ENCODE data around the gene ENOX1. TPM values are rescaled to one million over a fixed set of nuclear protein-coding genes. Genes with fewer than 3 reads are reported as not detected.

ENOX1 gene
- total and polyA plus RNA-seq, 7 donors, result 0.34 to 7.1 (median 1.1) TPM

- ATAC-seq (no peak), DNase-seq (no peak)
- TF ChIP-seq CTCF (IDR thresholded peaks at IDR 0.05), result no peak
- Histone ChIP-seq H3K9me3 (no peaks in the 10 kb centered on the region), H3K27me3 (ENCODE audit: insufficient read depth in 3 of 3, low read length in 2 of 3) (no peaks in the 10 kb centered on the region), H3K4me3 (no peak overlapping the region), H3K4me1 (peaks cover 11% of the 10 kb centered on the region), H3K27ac (no peak overlapping the region), H3K36me3 (ENCODE audit: insufficient read depth in 1 of 2, low read depth in 1 of 2) (no peaks in the 10 kb centered on the region)
- WGBS, 3 donors, result 78 to 88% (median 87%) methylated on average over 9 of the region's 9 CpGs
- intact Hi-C loops (cut with DNase I), result no loop called here
These were observed 101.6 kb downstream of the ENOX1 start for GRCh38 chr13:43684963-43685725.

GRCh38 chr13:43682701-43683100 is 104.1 kb downstream of the ENOX1 start:
- H3K27ac ChIP-seq, result no peak overlapping the region
- H3K4me1 ChIP-seq, result peaks cover 11% of the 10 kb centered on the region
- 75 to 84% (median 83%) methylated on average over 2 of the region's 2 CpGs for WGBS, 3 donors
- no peak overlapping the region for H3K4me3 ChIP-seq
- H3K27me3 ChIP-seq (ENCODE audit: insufficient read depth in 3 of 3, low read length in 2 of 3), result no peaks in the 10 kb centered on the region
- H3K9me3 ChIP-seq, result no peaks in the 10 kb centered on the region
- ATAC-seq, result no peak
- H3K36me3 ChIP-seq (ENCODE audit: insufficient read depth in 1 of 2, low read depth in 1 of 2), result no peaks in the 10 kb centered on the region
- no peak for TF ChIP-seq CTCF (IDR thresholded peaks at IDR 0.05)
- no peak for DNase-seq
- intact Hi-C loops (cut with DNase I), result no loop called here

GRCh38 chr13:43676320-43676719 is 110.5 kb downstream of the ENOX1 start:
- Histone ChIP-seq H3K9me3 (no peaks in the 10 kb centered on the region), H3K36me3 (ENCODE audit: insufficient read depth in 1 of 2, low read depth in 1 of 2) (no peaks in the 10 kb centered on the region), H3K27ac (no peak overlapping the region), H3K4me3 (no peak overlapping the region), H3K27me3 (ENCODE audit: insufficient read depth in 3 of 3, low read length in 2 of 3) (no peaks in the 10 kb centered on the region), H3K4me1 (no peaks in the 10 kb centered on the region)
- intact Hi-C loops (cut with DNase I), result no loop called here
- 86 to 95% (median 88%) methylated on average over 1 of the region's 1 CpG for WGBS, 3 donors
- DNase-seq (no peak), ATAC-seq (no peak)
- TF ChIP-seq CTCF (IDR thresholded peaks at IDR 0.05), result no peak

GRCh38 chr13:43675577-43675976 is 111.2 kb downstream of the ENOX1 start:
- Histone ChIP-seq H3K4me1 (no peaks in the 10 kb centered on the region), H3K27me3 (ENCODE audit: insufficient read depth in 3 of 3, low read length in 2 of 3) (no peaks in the 10 kb centered on the region), H3K9me3 (no peaks in the 10 kb centered on the region), H3K36me3 (ENCODE audit: insufficient read depth in 1 of 2, low read depth in 1 of 2) (no peaks in the 10 kb centered on the region), H3K27ac (no peak overlapping the region), H3K4me3 (no peak overlapping the region)
- no peak for TF ChIP-seq CTCF (IDR thresholded peaks at IDR 0.05)
- no peak for ATAC-seq
- 75 to 82% (median 78%) methylated on average over 6 of the region's 6 CpGs for WGBS, 3 donors
- DNase-seq, result no peak
- intact Hi-C loops (cut with DNase I), result no loop called here

- Histone ChIP-seq H3K36me3 (ENCODE audit: insufficient read depth in 1 of 2, low read depth in 1 of 2) (no peaks in the 10 kb centered on the region), H3K4me1 (peaks cover 2% of the 10 kb centered on the region), H3K9me3 (no peaks in the 10 kb centered on the region), H3K4me3 (no peak overlapping the region), H3K27ac (no peak overlapping the region), H3K27me3 (ENCODE audit: insufficient read depth in 3 of 3, low read length in 2 of 3) (no peaks in the 10 kb centered on the region)
- intact Hi-C loops (cut with DNase I), result no loop called here
- DNase-seq (no peak), ATAC-seq (no peak)
- WGBS, 3 donors, result 72 to 93% (median 89%) methylated on average over 3 of the region's 3 CpGs
- TF ChIP-seq CTCF (IDR thresholded peaks at IDR 0.05), result no peak
These were observed 116.8 kb downstream of the ENOX1 start for GRCh38 chr13:43669964-43670363.
